NCI-H510A treated with DMSO at 0.1 percent for 48 hours (cell line): ENCODE measurements around the gene HNF4A.
"Not testable (repeated sequence)": the region's sequence is repeated elsewhere in the genome, so short reads cannot be mapped to it uniquely, and the experiment has no call there.

Experiments used
- DNase-seq: peaks from one replicate; lab custom pipeline; 2025; lab: John Stamatoyannopoulos, UW

Gene HNF4A

DNA sequence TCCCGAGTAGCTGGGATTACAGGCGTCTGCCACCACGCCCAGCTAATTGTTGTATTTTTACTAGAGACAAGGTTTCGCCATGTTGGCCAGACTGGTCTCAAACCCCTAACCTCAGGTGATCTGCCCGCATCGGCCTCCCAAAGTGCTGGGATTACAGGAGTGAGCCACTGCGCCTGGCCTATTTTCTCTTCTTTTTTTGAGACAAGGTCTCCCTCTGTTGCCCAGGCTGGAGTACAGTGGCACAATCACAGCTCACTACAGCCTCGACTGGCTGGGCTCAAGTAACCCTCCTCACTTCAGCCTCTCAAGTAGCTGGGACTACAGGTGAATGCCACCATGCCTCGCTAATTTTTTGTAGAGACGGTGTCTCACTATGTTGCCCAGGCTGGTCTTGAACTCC is 9.6 kb upstream of the HNF4A start:
- not testable (repeated sequence) for DNase-seq

DNA sequence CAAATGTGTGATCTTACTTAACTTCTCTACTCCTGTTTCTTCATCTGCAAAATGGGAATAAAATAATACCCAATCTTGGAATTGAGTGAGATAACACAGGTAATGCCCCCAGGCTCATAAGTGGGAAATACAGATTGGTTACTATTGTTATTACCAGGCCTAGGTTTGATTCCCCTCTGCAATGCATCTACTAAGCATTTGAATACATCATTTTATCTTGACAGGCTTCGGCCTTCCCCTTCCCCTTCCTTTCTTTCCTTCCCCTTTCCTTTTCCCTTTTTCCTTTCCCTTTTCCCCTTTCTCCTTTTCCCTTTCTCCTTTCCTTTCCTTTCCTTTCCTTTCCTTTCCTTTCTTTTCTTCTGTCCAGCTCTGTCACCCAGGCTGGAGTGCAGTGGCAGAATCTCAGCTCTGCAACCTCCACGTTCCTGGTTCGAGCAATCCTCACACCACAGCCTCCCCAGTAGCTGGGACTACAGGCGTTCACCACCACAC is 7.3 kb upstream of the HNF4A start:
- no peak for DNase-seq

DNA sequence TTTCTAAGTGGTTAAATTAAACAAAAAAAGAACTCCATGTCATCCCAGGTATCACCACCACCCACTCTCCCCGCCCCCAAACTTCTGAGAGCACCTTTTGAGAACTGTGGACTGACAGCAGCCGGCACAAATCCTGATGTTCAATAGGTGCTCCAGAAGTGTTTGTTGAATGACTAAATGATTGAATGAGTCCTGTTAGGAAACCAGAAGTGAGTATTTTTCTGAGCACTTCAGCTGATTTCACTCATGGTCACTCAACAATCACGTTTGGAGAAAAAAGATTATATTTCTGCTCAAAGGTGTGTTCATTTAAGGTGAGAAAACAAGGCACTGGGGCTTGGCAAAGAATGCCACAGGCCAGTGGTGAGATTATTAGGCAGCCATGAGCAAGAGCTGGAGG is 6.2 kb upstream of the HNF4A start:
- no peak for DNase-seq

DNA sequence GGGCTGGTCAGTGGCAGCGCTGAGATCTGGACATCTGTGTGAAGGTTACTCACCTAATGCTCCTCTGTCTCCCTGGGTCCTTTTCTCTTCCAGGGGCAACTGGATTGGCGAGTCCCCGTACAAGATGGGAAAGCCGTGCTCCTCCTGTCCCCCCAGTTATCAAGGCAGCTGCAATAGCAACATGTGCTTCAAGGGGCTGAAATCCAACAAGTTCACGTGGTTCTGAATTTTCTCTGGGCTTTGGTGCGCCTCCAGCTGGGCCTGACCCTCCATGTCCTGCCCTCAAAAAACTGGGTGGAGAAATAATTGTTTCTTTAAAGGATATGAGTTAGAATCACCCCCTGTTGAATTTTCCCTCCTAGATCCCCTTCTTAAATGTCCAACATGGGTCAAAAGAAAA is 4.9 kb upstream of the HNF4A start:
- no peak for DNase-seq

DNA sequence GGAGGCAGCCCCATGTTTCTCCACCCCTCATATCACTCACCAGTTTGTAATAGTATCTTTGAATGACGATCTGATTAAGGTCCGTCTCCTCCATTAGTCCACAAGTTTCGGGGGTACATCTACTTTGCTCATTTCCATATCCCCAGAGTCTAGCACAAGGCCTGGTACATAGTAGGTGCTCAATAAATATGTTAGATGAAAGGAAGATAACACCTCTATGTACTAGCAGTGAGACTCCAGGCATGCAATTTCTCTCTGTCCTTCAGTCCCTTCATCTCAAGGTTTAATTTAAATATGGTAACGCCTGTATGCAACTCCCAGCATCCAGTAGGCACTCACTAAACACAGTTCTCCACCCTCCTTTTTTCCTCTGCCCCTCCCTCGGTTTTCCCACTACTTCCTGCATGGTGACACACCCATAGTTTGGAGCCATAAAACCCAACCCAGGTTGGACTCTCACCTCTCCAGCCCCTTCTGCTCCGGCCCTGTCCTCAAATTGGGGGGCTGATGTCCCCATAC is 461 bp upstream of the HNF4A start:
- no peak for DNase-seq

DNA sequence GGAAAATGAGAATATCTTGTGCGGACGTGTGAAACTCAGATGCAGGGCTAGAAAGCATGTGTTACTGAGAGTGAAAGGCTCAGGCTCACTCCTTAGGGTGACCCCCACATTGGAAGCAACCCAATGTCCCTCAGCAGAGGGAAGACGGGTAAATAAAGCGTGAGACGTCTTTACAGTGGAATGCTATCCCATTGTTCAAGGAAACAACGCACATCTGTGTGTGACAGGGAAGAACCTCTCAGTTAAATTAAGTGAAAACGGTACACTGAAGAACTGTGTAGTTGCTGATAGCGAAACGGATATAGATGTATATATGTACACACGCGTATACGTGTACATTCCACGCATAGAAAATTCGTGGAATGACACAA is 839 bp downstream of the HNF4A start:
- DNase-seq = no peak

DNA sequence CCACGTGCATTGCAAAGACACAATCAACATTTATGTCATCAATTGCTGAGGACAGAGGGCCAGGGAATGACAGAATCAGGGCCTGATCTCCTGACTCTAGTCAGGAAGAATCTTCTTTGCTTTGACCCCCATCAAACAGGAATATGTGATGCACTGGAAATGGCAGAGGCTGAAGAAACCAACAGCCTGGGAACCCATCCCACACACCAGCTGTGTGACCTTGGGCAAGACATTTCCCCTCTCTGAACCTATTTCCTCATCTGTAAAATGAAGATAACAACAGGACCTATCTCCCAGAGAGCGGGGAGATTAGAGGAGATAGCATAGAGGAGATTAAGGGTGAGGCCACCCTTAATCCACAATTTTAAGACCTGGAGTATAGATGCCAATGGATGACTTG is 1.5 kb downstream of the HNF4A start:
- no peak for DNase-seq

DNA sequence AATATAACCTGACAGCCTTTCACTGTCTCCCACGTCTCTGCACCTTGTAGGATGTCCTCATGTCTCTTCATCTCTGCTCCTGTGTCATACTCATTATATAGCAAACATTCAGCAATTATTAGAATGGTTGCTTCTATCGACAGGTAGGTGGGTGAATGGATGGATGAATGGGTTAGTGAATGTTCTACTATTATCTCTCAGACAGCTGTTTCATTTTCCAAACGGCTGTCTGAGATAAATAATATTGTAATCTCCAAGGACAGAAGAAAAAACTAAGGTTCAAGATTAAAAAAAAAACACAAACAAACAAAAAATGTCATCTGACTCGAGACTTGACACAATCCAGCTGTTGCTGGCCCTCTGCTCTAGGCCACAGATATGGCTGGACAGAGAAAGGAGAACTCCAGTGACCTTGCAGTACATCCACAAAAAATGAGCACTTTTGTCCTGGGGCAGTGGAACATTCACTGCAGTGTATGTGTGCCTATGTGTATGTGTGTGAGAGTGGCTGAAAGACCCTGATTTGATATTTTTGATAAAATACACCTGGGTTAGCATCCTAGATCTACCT is 2.1 kb downstream of the HNF4A start:
- DNase-seq = no peak

DNA sequence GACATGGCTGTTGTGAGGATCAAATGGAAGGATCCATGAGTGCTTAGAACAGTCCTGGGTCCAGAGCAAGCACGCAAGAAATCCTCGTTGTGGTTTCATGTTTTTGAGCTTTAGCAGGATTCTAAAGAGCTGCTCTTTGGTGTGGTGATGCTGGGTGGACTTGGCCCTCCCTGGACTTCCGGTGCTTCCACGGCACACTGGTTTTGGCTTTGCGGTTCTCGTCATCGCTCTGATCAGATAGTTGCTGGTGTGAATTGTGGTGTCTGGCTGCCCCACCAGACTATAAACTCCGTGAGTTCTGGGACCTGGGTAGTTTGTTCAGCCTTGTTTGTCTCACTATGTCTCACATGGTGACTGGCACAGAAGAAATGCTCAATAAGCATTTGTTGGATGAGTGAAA is 3.3 kb downstream of the HNF4A start:
- DNase-seq = no peak

DNA sequence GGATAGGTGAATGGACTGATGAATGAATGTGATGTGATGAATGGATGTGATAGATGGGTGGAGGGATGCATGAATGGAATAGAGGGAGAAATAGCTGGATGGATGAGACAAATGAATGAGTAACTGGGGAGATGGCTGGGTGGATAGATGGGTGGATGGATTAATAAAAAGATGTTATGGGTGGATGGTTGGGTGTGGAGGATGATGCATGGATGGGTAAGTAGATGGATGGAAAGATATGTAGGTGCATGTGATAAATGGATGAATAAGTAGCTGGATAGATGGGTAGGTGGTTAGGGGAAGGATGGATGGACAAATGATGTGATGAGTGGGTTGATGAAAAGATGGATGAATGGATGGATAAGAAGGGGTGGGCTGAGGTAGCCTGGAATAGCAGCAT is 4.7 kb downstream of the HNF4A start:
- no peak for DNase-seq

DNA sequence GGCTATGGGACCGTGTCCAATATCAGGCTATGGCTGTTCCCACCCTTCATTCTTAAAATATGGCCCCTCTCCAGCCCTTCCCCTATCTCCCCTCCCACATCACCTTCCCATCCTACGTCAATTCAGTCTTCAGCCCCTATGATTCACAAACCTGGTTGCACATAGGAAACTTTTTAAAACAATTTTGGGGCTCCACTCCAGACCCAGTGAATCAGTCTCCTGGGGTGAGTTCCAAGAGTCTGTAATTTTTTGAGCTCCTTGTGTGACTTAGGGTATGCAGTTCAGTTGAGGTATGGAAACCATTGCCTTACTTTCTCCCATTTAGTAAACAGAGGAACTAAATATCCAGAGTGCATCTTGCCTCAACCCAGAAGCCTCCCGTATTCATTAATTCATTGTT is 5.5 kb downstream of the HNF4A start:
- DNase-seq = no peak

DNA sequence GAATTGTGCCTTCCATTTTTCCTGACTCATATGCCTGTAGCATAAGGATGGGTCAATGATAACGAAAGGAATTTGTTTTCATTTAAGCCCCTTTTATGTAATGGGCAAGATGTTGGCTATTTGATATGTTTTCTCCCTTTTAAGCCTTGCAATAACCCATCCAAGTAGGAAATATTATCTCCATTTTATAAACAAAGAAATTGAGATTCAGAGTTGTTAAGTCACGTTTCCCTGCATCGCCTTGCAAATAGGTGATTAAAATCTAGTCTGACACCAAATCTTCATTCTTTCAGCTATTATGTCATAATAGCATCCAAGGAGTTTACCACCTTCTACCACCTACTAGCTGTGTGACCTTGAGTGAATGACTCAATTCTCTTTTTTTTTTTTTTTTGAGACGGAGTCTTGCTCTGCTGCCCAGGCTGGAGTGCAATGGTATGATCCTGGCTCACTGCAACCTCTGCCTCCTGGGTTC is 7.0 kb downstream of the HNF4A start:
- DNase-seq = no peak

DNA sequence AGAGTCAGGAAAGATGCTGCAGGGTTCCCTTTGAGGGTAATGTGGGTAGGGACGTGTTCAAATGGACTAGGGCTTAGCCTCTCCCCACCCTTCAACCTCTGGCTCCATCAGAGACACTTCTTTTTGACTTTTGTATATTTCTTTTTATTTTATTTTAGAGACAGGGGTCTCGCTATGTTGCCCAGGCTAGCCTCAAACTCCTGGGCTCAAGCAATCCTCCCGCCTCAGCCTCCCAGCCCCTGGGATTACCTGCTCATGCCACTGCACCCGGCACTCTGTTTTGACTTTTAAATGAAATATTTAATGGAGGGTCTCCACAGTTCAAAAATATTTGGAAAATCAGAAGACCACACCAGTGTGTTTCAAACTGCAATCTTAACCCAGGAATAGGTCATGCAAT is 8.6 kb downstream of the HNF4A start:
- DNase-seq = no peak

DNA sequence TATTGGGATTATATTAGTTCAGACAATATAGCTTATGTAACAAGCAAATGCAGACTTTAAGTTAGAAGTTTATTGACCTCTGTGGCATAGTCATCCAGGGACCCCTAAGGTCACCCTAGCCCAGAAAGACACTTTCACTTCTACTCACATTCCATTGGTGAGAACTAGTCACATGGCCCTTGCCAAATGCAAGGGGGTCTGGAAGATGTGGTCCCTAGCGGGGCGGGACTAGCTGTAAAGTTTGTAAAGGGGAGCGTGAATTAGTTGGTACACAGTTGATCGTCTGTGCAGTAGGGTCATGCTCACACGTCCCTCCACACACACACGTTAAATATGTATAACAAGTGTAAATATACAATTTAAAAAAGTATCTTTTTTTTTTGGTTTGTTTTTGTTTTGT is 9.3 kb downstream of the HNF4A start:
- no peak for DNase-seq

DNA sequence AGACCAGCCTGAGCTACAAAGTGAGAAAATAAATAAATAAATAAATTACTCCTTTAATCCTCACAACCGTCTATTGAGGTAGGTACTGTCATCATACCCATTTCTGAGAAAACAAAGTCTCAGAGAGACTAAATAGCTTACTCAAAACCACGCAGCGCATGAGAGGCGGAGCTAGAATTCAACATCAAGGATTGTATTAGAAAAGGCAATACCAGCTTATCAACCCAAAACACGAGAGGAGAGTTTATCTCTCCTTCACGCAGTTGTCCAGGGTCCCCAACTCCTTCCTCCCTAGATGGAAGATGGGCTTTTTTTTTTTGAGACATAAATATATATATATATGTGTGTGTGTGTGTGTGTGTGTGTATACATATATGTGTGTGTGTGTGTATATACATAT is 12.2 kb downstream of the HNF4A start:
- DNase-seq = no peak

DNA sequence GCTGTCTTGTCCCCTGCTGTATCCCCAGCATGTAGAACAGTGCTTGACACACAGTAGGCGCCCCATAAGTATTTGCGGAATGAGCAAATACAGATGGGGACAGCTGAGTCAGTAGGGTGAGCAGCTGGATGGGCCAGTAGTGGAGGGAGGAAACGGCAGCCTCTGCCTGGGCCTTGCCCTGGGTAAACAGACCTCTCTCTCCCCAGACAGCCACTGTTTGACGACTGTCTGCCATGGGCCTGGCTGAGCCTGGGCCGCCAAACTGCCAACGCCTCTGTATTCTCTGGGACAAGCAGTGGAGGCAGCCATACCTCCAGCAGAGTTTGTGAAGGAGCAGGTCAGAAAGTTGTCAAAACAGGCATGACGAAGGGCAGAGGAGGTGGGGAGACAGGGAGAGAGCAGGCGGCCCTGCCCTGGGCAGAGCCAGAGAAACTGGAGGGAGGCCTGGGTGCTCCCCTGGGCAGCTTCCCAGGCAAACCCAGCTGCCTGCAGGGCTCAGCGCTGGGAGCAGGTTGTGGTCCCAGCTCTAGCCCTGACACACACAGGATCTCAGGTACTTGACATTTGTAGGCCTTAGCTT is 15.2 kb downstream of the HNF4A start:
- DNase-seq = peak; percentile 59

DNA sequence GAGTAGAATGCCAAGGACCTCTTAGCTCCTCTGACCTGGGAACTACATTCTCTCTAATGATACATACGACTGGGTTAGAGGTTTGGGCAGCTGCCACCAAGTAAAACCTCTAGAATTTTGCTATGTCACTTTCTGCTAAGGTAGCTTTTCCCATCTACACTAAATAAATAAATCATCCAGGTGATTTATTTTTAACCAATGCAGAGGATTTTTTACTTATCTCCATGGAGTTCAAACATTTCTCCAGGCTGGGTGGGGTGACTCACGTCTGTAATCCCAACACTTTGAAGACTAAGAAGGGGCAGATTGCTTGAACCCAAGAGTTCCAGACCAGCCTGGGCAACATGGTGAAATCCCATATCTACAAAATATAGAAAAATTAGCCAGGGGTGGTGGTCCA is 27.1 kb downstream of the HNF4A start:
- DNase-seq = no peak

DNA sequence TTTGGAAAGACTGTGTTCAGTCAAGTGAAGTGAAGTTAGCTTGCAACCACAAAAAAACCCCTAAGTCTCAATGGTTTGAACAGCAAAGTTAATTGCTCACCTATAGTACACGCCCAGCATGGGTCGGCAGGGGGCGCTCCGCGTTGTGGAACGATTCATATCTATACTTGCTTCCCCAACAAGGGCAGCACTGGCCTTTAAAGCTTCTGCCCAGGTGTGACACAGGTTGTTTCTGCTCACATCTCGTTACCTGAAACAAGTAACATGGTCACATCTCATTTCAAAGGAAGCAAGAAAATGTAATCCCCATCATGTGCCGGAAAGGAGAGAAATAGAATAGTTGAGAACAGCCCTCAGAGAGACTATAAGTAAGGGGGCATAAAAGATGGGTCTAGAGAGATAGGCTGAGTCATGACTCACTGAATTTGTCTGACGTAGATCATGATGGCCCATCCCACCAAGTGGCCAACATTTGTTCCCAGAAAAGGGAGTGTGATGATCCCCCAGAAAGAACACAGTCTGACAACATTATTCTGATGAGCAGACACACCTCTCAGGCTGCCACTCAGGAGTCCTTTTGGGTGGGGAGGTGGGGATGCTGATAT is 29.0 kb downstream of the HNF4A start:
- peak; percentile 79 for DNase-seq

DNA sequence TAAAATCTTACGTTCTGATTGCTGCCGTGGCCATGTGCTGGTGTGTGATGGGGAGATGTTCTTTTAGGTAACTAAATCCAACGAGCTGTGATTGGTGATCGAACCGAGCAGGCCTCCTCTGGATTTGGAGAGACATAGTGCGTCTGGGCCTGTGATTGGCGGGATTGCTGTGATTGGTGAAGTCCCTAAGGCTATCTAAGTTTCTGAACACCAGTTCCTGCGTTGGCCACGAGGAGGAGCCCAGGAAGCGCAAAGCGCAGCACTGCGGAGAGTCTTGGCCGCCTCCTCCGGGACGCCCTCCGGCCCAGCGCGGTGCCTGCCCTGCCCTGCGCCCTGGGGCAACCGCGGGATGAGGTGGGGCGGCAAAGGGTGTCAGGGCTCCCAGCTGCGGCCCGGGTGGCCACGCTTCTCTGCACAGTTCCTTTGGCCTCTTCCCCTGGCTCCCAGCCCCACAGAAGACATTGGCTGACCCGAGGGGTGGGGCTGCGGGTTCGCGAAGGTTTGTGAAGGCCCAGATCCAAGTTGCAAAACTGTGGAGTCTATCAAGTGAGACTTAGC is 33.0 kb downstream of the HNF4A start:
- DNase-seq = peak; percentile 73

DNA sequence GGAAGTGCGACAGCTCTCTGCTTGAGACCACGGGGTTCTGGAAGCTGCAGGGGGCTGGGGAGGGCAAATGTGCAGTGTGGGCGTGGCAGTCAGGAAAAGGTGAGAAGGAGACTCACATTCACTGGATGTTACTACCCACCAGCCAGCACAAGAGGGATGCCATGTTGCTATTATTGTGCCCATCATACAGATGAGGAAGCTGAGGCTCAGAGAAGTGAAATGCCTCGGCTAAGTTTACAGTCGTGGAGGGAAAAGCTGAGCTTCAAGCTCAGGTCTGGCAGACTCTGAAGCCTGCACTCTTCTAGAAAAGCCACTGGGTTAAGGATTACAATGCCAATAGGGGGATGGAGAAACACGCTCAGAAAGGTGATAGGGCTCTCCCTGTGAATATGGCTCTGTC is 34.4 kb downstream of the HNF4A start:
- DNase-seq = no peak

DNA sequence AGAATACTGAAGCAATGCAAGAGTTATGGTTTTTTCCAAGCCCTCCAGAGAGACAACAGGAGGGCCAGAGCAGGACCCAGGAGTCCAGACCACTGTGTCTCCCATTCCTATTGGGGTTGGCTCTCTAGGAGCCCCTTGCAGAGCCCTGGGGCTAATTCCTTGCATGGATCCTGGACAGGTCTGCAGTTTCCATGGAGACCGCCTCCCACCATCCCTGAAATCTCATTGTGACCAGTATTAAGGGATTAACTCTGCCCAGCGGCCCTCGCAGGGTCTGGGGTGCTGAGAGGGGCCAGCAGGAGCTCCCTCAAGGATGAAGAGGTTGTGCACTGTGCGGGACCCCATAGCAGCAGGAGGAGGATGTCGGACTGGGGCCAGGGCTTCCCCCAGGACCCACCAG is 34.8 kb downstream of the HNF4A start:
- DNase-seq = no peak

DNA sequence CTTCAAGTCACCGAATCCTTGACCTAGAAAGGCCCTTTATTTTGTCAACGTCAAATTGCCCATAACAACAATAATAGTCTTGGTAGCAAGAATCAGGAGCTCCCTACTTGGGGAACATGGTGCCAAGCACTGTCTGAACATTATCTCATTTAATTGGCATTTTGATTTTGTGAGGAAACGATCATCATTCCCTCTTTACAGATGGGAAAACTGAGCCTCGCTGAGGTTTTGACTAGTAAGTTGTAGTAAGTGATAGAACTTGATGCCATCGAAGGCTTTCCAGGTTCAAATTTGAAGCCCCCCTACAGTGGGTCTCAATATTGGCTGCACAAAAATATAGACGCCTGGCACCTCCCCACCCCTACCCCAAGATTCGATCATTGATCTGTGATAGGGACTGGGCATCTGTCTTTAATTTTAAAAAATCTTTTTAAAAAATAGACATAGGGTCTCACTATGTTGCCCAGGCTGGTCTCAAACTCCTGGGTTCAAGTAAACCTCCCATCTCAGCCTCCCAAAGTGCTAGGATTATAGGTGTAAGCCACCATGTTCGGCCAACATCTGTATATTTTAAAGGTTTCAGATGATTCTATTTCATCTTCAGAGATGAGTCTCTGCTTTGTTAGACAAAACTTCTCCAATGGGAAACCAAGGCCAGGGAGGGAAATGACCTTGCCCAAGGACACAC is 36.7 kb downstream of the HNF4A start:
- DNase-seq = no peak
